HG03442 (cell line): ENCODE results near the gene IL4R.
"Not testable (repeated sequence)": the region's sequence is repeated elsewhere in the genome, so short reads cannot be mapped to it uniquely, and the experiment has no call there.

Experiments
- ATAC-seq: cut with Tn5 transposase; IDR thresholded peaks from one replicate; pipeline ENCODE4 v1.9.1; 2021; ENCODE audit warnings: mild to moderate bottlenecking, moderate library complexity; ENCODE audit not compliant: unreplicated experiment

IL4R gene

DNA sequence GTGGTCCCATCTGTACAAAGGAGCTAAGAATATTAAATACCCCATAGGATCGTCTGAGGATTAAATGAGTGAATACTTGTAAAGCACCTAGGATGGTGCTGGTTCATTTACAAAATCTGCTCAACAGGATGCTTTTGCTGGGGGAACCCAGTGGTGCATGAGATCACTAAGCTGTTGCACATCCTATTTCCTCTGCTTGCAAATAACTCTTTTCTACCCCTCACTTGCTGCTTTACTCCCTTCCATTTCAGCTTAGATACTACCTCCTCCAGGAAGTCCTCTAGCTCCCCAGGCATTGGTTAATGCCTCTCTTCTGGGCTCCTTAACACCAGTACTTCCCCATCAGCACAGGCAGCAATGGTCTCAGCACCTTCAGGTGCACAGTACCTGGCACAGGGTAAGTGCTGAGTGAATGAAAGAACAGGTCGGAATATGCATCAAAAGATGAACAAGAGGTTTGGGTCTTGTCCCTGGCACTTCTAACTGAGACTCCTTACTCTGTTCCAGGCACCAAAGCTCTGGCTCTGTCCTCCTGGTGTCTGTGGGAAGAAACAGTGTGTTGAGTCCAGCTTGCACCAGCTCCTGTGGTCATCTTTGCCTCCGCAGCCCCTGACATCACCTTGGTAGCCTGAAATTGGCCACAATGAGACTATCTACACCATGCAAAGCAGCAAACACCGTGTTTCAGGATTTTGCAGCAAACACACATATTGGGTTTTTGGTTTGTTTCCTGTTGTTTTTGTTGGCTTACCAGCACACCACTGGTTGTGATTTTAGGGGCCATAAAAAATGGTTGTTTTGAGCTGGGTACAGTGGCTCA, 64.1 kb downstream of the IL4R start:
- no peak for ATAC-seq

GRCh38 chr16:27378871-27379481, 65.2 kb downstream of the IL4R start:
- no peak for ATAC-seq

GRCh38 chr16:27379919-27380318, 66.1 kb downstream of the IL4R start:
- ATAC-seq: no peak

DNA sequence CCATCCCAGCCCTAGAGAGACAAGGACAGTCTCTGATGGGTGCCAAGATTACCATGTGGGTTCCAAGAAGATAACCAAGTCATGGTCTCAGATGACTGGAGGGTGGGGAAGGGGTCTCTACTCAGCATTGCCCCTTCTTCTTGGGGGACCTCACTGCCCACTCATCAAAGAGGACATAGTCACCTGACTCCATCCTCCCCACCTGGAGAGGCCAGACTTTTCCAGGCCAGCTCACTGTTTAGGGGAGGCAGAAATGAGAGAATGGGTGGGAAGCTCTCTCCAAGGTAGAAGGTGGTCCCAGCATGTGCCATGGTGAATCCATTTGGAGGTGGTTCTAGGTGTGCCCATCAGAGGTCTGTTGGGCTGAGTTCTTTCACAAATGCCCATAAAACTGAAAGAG, 67.5 kb downstream of the IL4R start:
- ATAC-seq: no peak

- no peak for ATAC-seq
Observed at GRCh38 chr16:27381974-27382855, 68.4 kb downstream of the IL4R start.

DNA sequence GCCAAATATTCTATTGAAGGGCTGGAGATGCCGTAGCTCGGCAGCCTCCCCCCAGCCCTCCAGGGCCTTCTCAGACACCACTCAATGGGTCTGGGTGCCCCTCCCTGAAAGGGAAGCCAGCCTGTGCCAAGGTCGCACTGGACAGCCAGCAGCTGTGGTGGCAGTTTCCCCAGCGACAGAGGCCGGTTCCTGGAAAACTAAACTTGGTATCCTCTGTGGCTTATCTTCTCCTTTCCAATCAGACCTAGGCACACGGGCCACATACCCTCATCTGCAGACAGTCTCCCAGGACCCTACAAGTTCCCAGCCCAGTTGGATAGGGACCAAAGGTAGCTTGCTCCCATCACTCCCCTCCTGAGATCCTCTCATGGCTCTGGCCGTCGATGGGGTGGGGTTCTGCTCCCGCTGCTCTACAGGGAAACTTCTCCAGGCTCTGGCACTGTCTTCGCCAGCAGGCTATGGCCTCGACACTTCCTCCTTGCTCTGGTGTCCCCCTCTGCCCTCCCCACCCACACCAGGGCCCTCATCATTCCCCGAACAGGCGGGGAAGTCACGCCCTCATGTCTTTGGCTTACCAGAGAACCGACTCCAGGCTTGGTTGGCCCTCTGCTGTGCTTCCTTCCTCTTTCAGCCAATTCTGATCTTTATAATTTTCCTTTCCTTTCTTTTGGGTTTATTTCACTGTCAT, 69.9 kb downstream of the IL4R start:
- ATAC-seq: no peak

GRCh38 chr16:27384425-27384824, 70.7 kb downstream of the IL4R start:
- ATAC-seq: no peak

- no peak for ATAC-seq
Observed at GRCh38 chr16:27385398-27385797, 71.6 kb downstream of the IL4R start.

DNA sequence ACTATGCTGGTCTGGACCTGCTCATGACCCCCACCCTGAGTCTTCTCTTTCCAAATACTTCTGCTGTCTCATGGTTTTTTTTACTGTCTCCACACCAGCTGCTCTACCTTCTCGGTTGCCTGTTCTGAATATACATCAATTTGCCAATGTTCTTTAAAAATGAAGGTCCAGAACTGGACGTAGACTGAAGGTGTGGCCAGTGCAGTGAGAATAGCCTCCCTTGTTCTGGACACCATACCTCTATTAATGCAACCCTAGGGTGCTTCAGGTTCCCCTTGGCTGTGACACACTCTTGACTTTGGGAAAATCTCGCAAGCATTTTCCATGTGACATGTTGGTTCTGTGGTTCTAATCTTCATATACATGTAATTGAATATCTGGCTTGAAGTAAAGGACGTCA, 72.9 kb downstream of the IL4R start:
- no peak for ATAC-seq

DNA sequence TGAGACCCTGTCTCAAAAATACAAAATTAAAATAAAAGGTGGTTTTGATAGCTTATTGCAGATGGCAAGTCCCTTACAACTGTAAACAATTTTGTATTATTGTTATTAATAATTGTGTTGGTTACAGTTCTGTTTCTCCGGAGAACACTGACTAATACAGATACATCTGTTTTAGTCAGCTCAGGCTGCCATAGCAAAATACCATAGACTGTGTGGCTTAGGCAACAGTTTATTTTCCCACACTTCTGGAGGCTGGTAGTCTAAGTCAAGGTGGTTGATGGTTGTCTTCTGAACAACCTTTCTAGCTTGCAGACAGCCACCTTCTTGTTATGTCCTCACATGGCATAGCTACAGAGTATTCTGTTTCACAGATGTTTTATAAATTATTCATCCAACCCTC, 74.0 kb downstream of the IL4R start:
- peak; percentile 84 for ATAC-seq

DNA sequence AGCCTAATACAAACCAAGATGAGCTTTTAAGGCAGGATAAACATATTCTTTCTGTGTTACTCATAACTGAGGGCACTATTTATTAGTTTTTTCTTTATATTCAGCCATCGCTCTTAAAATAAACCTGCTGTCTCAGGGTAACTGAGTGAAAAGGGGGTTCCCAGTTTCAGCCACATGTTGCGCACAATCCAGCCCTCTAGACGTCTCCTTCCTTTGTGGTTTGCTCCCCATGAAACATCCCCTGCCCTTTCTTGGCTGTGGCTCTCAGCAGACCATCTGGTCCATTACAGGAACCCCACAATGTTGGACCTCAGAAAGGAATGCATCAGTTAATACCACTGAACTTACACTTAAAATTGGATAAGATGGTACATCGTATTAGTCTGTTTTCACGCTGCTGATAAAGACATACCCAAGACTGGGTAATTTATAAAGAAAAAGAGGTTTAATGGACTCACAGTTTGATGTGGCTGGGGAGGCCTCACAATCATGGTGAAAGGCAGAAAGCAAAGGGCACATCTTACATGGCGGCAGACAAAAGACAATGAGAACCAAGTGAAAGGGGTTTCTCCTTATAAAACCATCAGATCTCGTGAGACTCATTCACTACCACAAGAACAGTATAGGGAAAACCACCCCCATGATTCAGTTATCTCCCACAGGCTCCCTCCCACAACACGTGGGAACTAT, 75.6 kb downstream of the IL4R start:
- ATAC-seq: no peak

DNA sequence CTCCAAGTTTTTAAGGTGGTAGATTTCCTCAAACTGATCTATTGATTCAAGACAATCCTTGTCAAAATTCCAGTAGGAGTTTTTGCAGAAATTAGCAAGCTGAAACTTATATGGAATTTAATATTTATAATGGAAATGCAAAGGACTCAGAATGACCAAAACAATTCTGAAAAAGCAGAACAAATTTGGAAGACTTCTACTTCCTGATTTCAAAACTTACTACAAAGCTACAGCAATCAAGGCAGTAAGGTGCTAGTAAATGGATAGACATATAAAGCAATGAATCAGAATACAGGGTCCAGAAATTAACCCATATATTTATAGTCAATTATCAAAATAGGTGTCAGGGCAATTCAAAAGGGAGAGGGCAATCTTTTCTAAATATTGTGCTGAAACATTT, 76.4 kb downstream of the IL4R start:
- no peak for ATAC-seq

- ATAC-seq: no peak
Observed at GRCh38 chr16:27392671-27393070, 78.9 kb downstream of the IL4R start.

- ATAC-seq: no peak
Observed at GRCh38 chr16:27394516-27394915, 80.7 kb downstream of the IL4R start.

GRCh38 chr16:27398341-27398893, 84.6 kb downstream of the IL4R start:
- not testable (repeated sequence) for ATAC-seq

GRCh38 chr16:27398894-27399853, 85.4 kb downstream of the IL4R start:
- ATAC-seq: no peak

GRCh38 chr16:27399969-27400368, 86.2 kb downstream of the IL4R start:
- no peak for ATAC-seq

- no peak for ATAC-seq
Observed at GRCh38 chr16:27400751-27401620, 87.2 kb downstream of the IL4R start.
